Prostate gland (tissue), 2 donors: Measurements from ENCODE around the gene AUTS2. TPM values are rescaled to one million over a fixed set of nuclear protein-coding genes. Genes with fewer than 3 reads are reported as not detected.

ENCODE experiments used
- DNase-seq: peaks from one replicate; pipeline ENCODE4 v3.0.0-alpha.2; 2019; ENCODE audit warnings: low spot score
- H3K27ac ChIP-seq, 2 donors: fragments of 200-600 bp; sonication (generic); 2 replicates each; pipeline ENCODE4 v1.5.1; 2017 to 2019
- H3K27me3 ChIP-seq: fragments of 200-600 bp; sonication (generic); replicated peaks from 2 replicates; pipeline ENCODE4 v1.5.1; 2019; ENCODE audit not compliant: insufficient read depth
- H3K36me3 ChIP-seq, 2 donors: fragments of 200-600 bp; sonication (generic); 1 replicate in 1 of 2; 2 replicates in 1 of 2; pipeline versions ENCODE4 v1.5.1 to v1.8.1; 2017 to 2019
- H3K4me1 ChIP-seq: fragments of 200-600 bp; sonication (generic); replicated peaks from 2 replicates; pipeline ENCODE4 v1.5.1; 2019
- H3K4me3 ChIP-seq, 2 donors: fragments of 200-600 bp; sonication (generic); 2 replicates each; pipeline ENCODE4 v1.5.1; 2017 to 2019
- H3K9me3 ChIP-seq: fragments of 200-600 bp; sonication (generic); 2 replicates; pipeline ENCODE4 v1.5.1; 2017
- CTCF ChIP-seq, 4 experiments: fragments of 200-600 bp in 2 of 4; fragments of 450-650 bp in 2 of 4; sonication (generic) in 2 of 4; IDR thresholded peaks; 1 replicate in 3 of 4; 2 replicates in 1 of 4; pipeline ENCODE4 v1.5.1; 2016 to 2019; ENCODE audit warnings: antibody characterized with exemption in 4 of 4, mild to moderate bottlenecking in 2 of 4, moderate library complexity in 2 of 4
- POLR2A ChIP-seq: fragments of 450-650 bp; IDR thresholded peaks from one replicate; pipeline ENCODE4 v1.6.1; 2016; ENCODE audit warnings: antibody characterized with exemption, mild to moderate bottlenecking
- POLR2AphosphoS5 ChIP-seq: sonication (generic); formaldehyde crosslinking; IDR thresholded peaks from one replicate; pipeline ENCODE4 v1.6.1; 2017; ENCODE audit warnings: antibody characterized with exemption
- WGBS: methylation state at CpG from one replicate; pipeline ENCODE4 v1.1.5; 2018; 5-methylcytosine and 5-hydroxymethylcytosine counted together
- intact Hi-C: fragments of 100-400 bp; cut with DNase I; formaldehyde crosslinking; loops from one replicate; pipeline ENCODE4 v1.14.2; 2022
- total RNA-seq, 2 donors: library from RNA; depleted of rRNA; stranded (reverse); fragments of >200 nt; gene quantifications; one replicate each; pipeline ENCODE4 v1.1.0, GENCODE V29; 2016

AUTS2 gene
- total RNA-seq, 2 donors from 2014 or later = 25.0 to 55.2 TPM

DNA sequence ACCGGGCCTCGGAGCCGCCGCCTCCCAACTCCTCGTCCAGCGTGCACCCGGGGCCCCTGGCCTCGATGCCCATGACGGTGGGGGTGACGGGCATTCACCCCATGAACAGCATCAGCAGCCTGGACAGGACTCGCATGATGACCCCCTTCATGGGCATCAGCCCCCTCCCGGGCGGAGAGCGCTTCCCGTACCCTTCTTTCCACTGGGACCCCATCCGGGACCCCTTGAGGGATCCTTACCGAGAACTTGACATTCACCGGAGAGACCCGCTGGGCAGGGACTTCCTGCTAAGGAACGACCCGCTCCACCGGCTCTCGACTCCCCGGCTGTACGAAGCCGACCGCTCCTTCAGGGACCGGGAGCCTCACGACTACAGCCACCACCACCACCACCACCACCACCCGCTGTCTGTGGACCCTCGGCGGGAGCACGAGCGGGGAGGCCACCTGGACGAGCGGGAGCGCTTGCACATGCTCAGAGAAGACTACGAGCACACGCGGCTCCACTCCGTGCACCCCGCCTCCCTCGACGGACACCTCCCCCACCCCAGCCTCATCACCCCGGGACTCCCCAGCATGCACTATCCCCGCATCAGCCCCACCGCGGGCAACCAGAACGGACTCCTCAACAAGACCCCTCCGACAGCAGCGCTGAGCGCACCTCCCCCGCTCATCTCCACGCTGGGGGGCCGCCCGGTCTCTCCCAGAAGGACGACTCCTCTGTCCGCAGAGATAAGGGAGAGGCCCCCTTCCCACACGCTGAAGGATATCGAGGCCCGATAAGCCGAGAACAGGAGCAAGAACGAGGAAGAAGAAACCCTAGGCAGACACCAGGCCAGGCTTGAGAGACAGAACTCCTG lies 1192.2 kb downstream of the AUTS2 start:
- Histone ChIP-seq H3K4me3 (no peak overlapping the region), H3K27ac (no peak overlapping the region), H3K27me3 (no peaks in the 10 kb centered on the region), H3K4me1 (no peaks in the 10 kb centered on the region), H3K36me3 (peaks cover 0 to 8% of the 10 kb centered on the region in 2 donors), H3K9me3 (no peaks in the 10 kb centered on the region)
- DNase-seq = no peak
- no peak for TF ChIP-seq POLR2AphosphoS5
- intact Hi-C loops = no loop called here
- WGBS = 94% methylated on average over 63 of the region's 63 CpGs

GRCh38 chr7:70791341-70791740 lies 1193.1 kb downstream of the AUTS2 start:
- H3K27ac ChIP-seq = no peak overlapping the region
- no peaks in the 10 kb centered on the region for H3K9me3 ChIP-seq
- no peak overlapping the region for H3K4me3 ChIP-seq
- no peaks in the 10 kb centered on the region for H3K4me1 ChIP-seq
- 83% methylated on average over 6 of the region's 6 CpGs for WGBS
- no peaks in the 10 kb centered on the region for H3K27me3 ChIP-seq
- DNase-seq = no peak
- intact Hi-C loops = no loop called here
- TF ChIP-seq POLR2A (no peak), POLR2AphosphoS5 (no peak), CTCF (IDR thresholded peaks at IDR 0.05) (no peak)
- peaks cover 0 to 8% of the 10 kb centered on the region in 2 donors for H3K36me3 ChIP-seq

GRCh38 chr7:70793060-70793459 lies 1194.8 kb downstream of the AUTS2 start:
- no peak for DNase-seq
- intact Hi-C loops = no loop called here
- TF ChIP-seq POLR2A (no peak), CTCF (IDR thresholded peaks at IDR 0.05) (no peak), POLR2AphosphoS5 (no peak)
- Histone ChIP-seq H3K9me3 (no peaks in the 10 kb centered on the region), H3K27me3 (no peaks in the 10 kb centered on the region), H3K4me1 (no peaks in the 10 kb centered on the region), H3K36me3 (peaks cover 0 to 8% of the 10 kb centered on the region in 2 donors), H3K4me3 (no peak overlapping the region), H3K27ac (no peak overlapping the region)
- WGBS = 93% methylated on average over 8 of the region's 8 CpGs

GRCh38 chr7:70793821-70794220 lies 1195.5 kb downstream of the AUTS2 start:
- Histone ChIP-seq H3K36me3 (peaks cover 0 to 8% of the 10 kb centered on the region in 2 donors), H3K4me1 (no peaks in the 10 kb centered on the region), H3K27me3 (no peaks in the 10 kb centered on the region), H3K4me3 (no peak overlapping the region), H3K9me3 (no peaks in the 10 kb centered on the region), H3K27ac (no peak overlapping the region)
- WGBS = 92% methylated on average over 9 of the region's 9 CpGs
- intact Hi-C loops = no loop called here
- DNase-seq = no peak
- no peak for TF ChIP-seq POLR2AphosphoS5
- no peak for TF ChIP-seq CTCF (IDR thresholded peaks at IDR 0.05)
- no peak for TF ChIP-seq POLR2A

GRCh38 chr7:70794962-70795361 lies 1196.7 kb downstream of the AUTS2 start:
- Histone ChIP-seq H3K36me3 (peaks cover 0 to 8% of the 10 kb centered on the region in 2 donors), H3K9me3 (no peaks in the 10 kb centered on the region), H3K27ac (no peak overlapping the region), H3K27me3 (no peaks in the 10 kb centered on the region), H3K4me3 (no peak overlapping the region), H3K4me1 (no peaks in the 10 kb centered on the region)
- 94% methylated on average over 8 of the region's 8 CpGs for WGBS
- intact Hi-C loops = no loop called here
- TF ChIP-seq CTCF (IDR thresholded peaks at IDR 0.05) (no peak), POLR2A (no peak)
- DNase-seq = no peak
